ENCODE results near the gene RARB. TPM values are rescaled to one million over a fixed set of nuclear protein-coding genes. Genes with fewer than 3 reads are reported as not detected.

The RARB gene
- total RNA-seq, 1 donor from 2014 or later = not detected

- ChIA-PET POLR2A (no interaction called here), CTCF (no interaction called here)
- intact Hi-C loops (cut with micrococcal nuclease) = no loop called here
- H3K9me3 Mint-ChIP-seq = no peaks in the 10 kb centered on the region
- DNase-seq (no peak), ATAC-seq (ENCODE audit: low read depth) (no peak)
- no peak overlapping the region for H3K27ac Mint-ChIP-seq
- TF ChIP-seq, protein P1, sequence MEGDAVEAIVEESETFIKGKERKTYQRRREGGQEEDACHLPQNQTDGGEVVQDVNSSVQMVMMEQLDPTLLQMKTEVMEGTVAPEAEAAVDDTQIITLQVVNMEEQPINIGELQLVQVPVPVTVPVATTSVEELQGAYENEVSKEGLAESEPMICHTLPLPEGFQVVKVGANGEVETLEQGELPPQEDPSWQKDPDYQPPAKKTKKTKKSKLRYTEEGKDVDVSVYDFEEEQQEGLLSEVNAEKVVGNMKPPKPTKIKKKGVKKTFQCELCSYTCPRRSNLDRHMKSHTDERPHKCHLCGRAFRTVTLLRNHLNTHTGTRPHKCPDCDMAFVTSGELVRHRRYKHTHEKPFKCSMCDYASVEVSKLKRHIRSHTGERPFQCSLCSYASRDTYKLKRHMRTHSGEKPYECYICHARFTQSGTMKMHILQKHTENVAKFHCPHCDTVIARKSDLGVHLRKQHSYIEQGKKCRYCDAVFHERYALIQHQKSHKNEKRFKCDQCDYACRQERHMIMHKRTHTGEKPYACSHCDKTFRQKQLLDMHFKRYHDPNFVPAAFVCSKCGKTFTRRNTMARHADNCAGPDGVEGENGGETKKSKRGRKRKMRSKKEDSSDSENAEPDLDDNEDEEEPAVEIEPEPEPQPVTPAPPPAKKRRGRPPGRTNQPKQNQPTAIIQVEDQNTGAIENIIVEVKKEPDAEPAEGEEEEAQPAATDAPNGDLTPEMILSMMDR (IDR thresholded peaks at IDR 0.05) = no peak
- H3K36me3 Mint-ChIP-seq (ENCODE audit: low read depth) = no peaks in the 10 kb centered on the region
- no peaks in the 10 kb centered on the region for H3K4me1 Mint-ChIP-seq
- no peak overlapping the region for H3K4me3 Mint-ChIP-seq
- H3K27me3 Mint-ChIP-seq = peaks cover 1% of the 10 kb centered on the region
Observed at GRCh38 chr3:25540273-25540672, 112.2 kb downstream of the RARB start.

GRCh38 chr3:25542492-25543039 lies 114.5 kb downstream of the RARB start:
- Mint-ChIP-seq H3K27me3 (peaks cover 1% of the 10 kb centered on the region), H3K4me3 (no peak overlapping the region), H3K27ac (no peak overlapping the region), H3K36me3 (ENCODE audit: low read depth) (no peaks in the 10 kb centered on the region), H3K4me1 (no peaks in the 10 kb centered on the region), H3K9me3 (no peaks in the 10 kb centered on the region)
- intact Hi-C loops (cut with micrococcal nuclease) = no loop called here
- ChIA-PET POLR2A (no interaction called here), CTCF (no interaction called here)
- DNase-seq (no peak), ATAC-seq (ENCODE audit: low read depth) (no peak)
- TF ChIP-seq, protein P1 (IDR thresholded peaks at IDR 0.05) = no peak

GRCh38 chr3:25547103-25547502 lies 119.0 kb downstream of the RARB start:
- intact Hi-C loops (cut with micrococcal nuclease) = no loop called here
- Mint-ChIP-seq H3K36me3 (ENCODE audit: low read depth) (no peaks in the 10 kb centered on the region), H3K4me3 (no peak overlapping the region), H3K27ac (no peak overlapping the region), H3K27me3 (peaks cover 2% of the 10 kb centered on the region), H3K9me3 (no peaks in the 10 kb centered on the region), H3K4me1 (no peaks in the 10 kb centered on the region)
- ATAC-seq (ENCODE audit: low read depth) (no peak), DNase-seq (no peak)
- ChIA-PET CTCF (interaction anchor here (0.6 kb wide), 1 partner anchor 14 kb away, joined by 3 read pairs; no protein-coding TSS in a partner anchor), POLR2A (no interaction called here)
- TF ChIP-seq, protein P1 (IDR thresholded peaks at IDR 0.05) = no peak

- no peaks in the 10 kb centered on the region for H3K36me3 Mint-ChIP-seq (ENCODE audit: low read depth)
- H3K4me1 Mint-ChIP-seq = no peaks in the 10 kb centered on the region
- H3K4me3 Mint-ChIP-seq = no peak overlapping the region
- H3K27me3 Mint-ChIP-seq = peaks cover 2% of the 10 kb centered on the region
- DNase-seq (no peak), ATAC-seq (ENCODE audit: low read depth) (no peak)
- H3K9me3 Mint-ChIP-seq = no peaks in the 10 kb centered on the region
- no peak overlapping the region for H3K27ac Mint-ChIP-seq
- TF ChIP-seq, protein P1 (IDR thresholded peaks at IDR 0.05) = no peak
- ChIA-PET CTCF (no interaction called here), POLR2A (no interaction called here)
- intact Hi-C loops (cut with micrococcal nuclease) = no loop called here
Observed at GRCh38 chr3:25547943-25548674, 120.0 kb downstream of the RARB start.

DNA sequence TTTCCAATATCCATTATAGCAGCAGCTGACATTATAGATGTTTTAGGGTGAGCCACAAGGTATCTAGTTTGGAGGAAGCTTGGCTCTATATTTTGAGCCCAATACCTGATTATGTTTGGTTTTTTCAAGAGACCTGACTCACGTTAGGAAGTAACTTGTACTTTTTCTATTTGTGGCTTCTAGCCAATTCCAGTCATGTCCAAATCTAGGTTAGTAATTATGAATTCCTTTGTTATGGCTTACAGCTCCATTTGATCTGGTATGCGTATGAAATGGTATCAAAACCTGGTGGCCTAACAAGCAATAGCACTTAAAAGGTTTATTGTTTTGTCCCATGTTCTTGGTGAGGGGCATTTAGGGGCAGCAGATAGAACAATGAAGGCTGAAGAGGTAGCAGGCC lies 120.8 kb downstream of the RARB start:
- CTCF ChIA-PET = no interaction called here
- no peak overlapping the region for H3K4me3 Mint-ChIP-seq

More for the DNA sequence above, 120.8 kb downstream of the RARB start:
- H3K27ac Mint-ChIP-seq = no peak overlapping the region
- POLR2A ChIA-PET = no interaction called here
- H3K27me3 Mint-ChIP-seq = peaks cover 5% of the 10 kb centered on the region
- H3K9me3 Mint-ChIP-seq = no peaks in the 10 kb centered on the region
- no peaks in the 10 kb centered on the region for H3K36me3 Mint-ChIP-seq (ENCODE audit: low read depth)
- no peaks in the 10 kb centered on the region for H3K4me1 Mint-ChIP-seq
- no peak for DNase-seq
- TF ChIP-seq, protein P1 (IDR thresholded peaks at IDR 0.05) = no peak
- intact Hi-C loops (cut with micrococcal nuclease) = no loop called here
- no peak for ATAC-seq (ENCODE audit: low read depth)
